ENCODE results near the gene PCDH12.

DNA sequence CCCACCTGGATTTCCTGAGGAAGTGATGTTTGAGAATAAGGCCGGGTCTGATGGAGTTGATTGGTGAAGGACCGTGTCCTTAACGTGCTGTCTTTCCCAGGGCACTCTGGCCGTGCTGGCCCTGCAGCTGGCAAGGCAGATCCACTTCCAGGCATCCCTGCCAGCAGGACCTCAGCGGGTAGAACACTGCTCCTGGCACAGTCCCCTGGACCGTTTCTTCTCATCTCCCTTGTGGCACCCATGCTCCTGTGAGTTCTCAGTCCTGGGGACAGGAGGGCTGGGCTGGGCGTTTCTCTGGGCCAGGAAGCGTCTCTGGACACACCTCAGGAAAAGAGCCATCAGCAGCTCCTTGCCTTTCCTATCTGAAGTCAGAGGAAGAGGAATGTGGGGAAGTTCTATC is 30.0 kb downstream of the PCDH12 start:
- TF ChIP-seq, protein P1, sequence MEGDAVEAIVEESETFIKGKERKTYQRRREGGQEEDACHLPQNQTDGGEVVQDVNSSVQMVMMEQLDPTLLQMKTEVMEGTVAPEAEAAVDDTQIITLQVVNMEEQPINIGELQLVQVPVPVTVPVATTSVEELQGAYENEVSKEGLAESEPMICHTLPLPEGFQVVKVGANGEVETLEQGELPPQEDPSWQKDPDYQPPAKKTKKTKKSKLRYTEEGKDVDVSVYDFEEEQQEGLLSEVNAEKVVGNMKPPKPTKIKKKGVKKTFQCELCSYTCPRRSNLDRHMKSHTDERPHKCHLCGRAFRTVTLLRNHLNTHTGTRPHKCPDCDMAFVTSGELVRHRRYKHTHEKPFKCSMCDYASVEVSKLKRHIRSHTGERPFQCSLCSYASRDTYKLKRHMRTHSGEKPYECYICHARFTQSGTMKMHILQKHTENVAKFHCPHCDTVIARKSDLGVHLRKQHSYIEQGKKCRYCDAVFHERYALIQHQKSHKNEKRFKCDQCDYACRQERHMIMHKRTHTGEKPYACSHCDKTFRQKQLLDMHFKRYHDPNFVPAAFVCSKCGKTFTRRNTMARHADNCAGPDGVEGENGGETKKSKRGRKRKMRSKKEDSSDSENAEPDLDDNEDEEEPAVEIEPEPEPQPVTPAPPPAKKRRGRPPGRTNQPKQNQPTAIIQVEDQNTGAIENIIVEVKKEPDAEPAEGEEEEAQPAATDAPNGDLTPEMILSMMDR (optimal IDR thresholded peaks at IDR 0.05 in 1 of 3, IDR thresholded peaks at IDR 0.05 in 1 of 3, conservative IDR thresholded peaks at IDR 0.05 in 1 of 3; ENCODE audit: extremely low read depth in 1 of 3, insufficient read depth in 2 of 3, low read length in 3 of 3), result no peak
- no peak for TF ChIP-seq EZH2 (IDR thresholded peaks at IDR 0.05; ENCODE audit: low read length)

Measured in keratinocyte (primary cell).